SU-DHL-6 (cell line): ENCODE data around the gene NT5DC3.

Experiments
- H2AFZ ChIP-seq: fragments of 200-600 bp; sonication (generic); 2 replicates; pipeline ENCODE4 v1.6.1; 2014; ENCODE audit warnings: low read depth, mild to moderate bottlenecking, moderate library complexity, mixed read lengths, antibody characterized with exemption, low read length; ENCODE audit not compliant: severe bottlenecking
- H3F3A ChIP-seq: fragments of 200-600 bp; shearing (Covaris generic); 2 replicates; pipeline ENCODE4 v1.6.0; 2016; ENCODE audit warnings: antibody characterized with exemption, mild to moderate bottlenecking; ENCODE audit not compliant: insufficient read depth
- H3K27ac ChIP-seq: fragments of 200-600 bp; sonication (generic); 2 replicates; pipeline ENCODE4 v1.5.1; 2016; ENCODE audit warnings: low read depth, mild to moderate bottlenecking, low read length, moderate library complexity, mixed read lengths
- H3K27me3 ChIP-seq: fragments of 200-600 bp; sonication (generic), shearing (Covaris generic); 2 replicates; pipeline ENCODE4 v1.6.0; 2014; ENCODE audit warnings: mild to moderate bottlenecking, low read length
- H3K36me3 ChIP-seq: fragments of 200-600 bp; sonication (generic); 2 replicates; pipeline ENCODE4 v1.6.1; 2014; ENCODE audit warnings: mild to moderate bottlenecking, low read length, mixed read lengths
- H3K4me2 ChIP-seq: fragments of 300-600, 200-600 bp; shearing (Covaris generic), sonication (generic); 2 replicates; pipeline ENCODE4 v1.6.0; 2014; ENCODE audit warnings: low read length, low read depth, mild to moderate bottlenecking; ENCODE audit not compliant: poor library complexity, severe bottlenecking
- H3K4me3 ChIP-seq: fragments of 200-600 bp; sonication (generic); 2 replicates; pipeline ENCODE4 v1.5.1; 2014; ENCODE audit warnings: antibody characterized with exemption, low read length, mild to moderate bottlenecking, mixed read lengths; ENCODE audit not compliant: insufficient read depth, poor library complexity, severe bottlenecking
- H3K79me2 ChIP-seq: fragments of 200-600 bp; sonication (generic); 2 replicates; pipeline ENCODE4 v1.6.1; 2014; ENCODE audit warnings: mild to moderate bottlenecking, low read length, moderate library complexity; ENCODE audit not compliant: insufficient read depth
- H3K9ac ChIP-seq: fragments of 200-600 bp; sonication (generic); 2 replicates; pipeline ENCODE4 v1.7.0; 2014; ENCODE audit warnings: mild to moderate bottlenecking, low read length
- H3K9me2 ChIP-seq: fragments of 200-600 bp; sonication (generic); replicated peaks from 2 replicates; pipeline ENCODE4 v1.6.1; 2014; ENCODE audit warnings: low read length; ENCODE audit not compliant: insufficient read depth
- H3K9me3 ChIP-seq: fragments of 200-600 bp; sonication (generic); 2 replicates; pipeline ENCODE4 v1.6.1; 2014; ENCODE audit warnings: low read length, mixed read lengths; ENCODE audit not compliant: insufficient read depth
- H4K20me1 ChIP-seq: fragments of 200-600 bp; sonication (generic); 2 replicates; pipeline ENCODE4 v1.6.1; 2014; ENCODE audit warnings: low read depth, mild to moderate bottlenecking, antibody characterized with exemption, low read length, moderate library complexity, mixed read lengths
- EZH2phosphoT487 ChIP-seq: fragments of 200-600 bp; sonication (generic), shearing (Covaris generic); conservative IDR thresholded peaks from 2 replicates; pipeline ENCODE4 v1.6.1; 2018; ENCODE audit warnings: mild to moderate bottlenecking, antibody characterized with exemption, low read length, moderate library complexity, mixed read lengths
- TF ChIP-seq, protein P1 (sequence below): fragments of 200-600 bp; sonication (generic); IDR thresholded peaks from one replicate; pipeline ENCODE4 v1.5.1; 2017; ENCODE audit warnings: antibody characterized with exemption, mild to moderate bottlenecking, low read length, moderate library complexity; ENCODE audit not compliant: insufficient read depth, poor library complexity, severe bottlenecking

Gene NT5DC3

DNA sequence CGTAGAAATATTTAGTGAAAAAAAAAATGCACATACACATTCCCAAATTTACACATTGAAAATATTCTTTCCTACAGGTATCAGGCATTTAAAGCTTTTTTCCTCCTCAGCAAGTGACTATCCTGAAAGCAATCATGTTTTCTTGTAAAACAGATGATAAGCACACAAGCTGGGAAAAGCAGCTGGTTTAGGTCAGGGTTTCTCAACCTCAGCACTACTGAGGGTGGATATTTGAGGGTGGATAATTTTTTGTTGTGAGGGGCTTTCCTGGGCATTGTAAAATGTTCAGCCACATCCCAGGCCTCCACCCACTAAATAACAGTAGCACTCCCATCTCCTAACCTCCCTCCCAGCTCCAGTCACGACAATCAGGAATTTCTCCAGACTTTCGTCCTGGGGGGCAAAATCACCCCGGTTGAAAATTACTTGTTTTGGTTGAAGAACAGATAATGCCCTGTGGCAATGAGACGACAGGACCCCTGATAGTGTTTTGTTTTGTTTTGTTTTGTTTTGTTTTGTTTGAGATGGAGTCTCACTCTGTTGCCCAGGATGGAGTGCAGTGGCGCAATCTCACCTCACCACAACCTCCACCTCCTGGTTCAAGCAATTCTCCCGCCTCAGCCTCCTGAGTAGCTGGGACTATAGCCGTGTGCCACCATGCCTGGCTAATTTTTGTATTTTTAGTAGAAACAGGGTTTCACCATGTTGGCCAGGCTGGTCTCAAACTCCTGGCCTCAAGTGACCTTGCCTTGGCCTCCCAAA is 15.0 kb upstream of the NT5DC3 start:
- no peak overlapping the region for H2AFZ ChIP-seq
- no peaks in the 10 kb centered on the region for H3K36me3 ChIP-seq
- H3F3A ChIP-seq, result no peaks in the 10 kb centered on the region
- no peak for TF ChIP-seq EZH2phosphoT487
- TF ChIP-seq, protein P1, sequence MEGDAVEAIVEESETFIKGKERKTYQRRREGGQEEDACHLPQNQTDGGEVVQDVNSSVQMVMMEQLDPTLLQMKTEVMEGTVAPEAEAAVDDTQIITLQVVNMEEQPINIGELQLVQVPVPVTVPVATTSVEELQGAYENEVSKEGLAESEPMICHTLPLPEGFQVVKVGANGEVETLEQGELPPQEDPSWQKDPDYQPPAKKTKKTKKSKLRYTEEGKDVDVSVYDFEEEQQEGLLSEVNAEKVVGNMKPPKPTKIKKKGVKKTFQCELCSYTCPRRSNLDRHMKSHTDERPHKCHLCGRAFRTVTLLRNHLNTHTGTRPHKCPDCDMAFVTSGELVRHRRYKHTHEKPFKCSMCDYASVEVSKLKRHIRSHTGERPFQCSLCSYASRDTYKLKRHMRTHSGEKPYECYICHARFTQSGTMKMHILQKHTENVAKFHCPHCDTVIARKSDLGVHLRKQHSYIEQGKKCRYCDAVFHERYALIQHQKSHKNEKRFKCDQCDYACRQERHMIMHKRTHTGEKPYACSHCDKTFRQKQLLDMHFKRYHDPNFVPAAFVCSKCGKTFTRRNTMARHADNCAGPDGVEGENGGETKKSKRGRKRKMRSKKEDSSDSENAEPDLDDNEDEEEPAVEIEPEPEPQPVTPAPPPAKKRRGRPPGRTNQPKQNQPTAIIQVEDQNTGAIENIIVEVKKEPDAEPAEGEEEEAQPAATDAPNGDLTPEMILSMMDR, result no peak
- no peaks in the 10 kb centered on the region for H4K20me1 ChIP-seq
- H3K9me2 ChIP-seq, result no peaks in the 10 kb centered on the region
- no peaks in the 10 kb centered on the region for H3K27me3 ChIP-seq
- no peaks in the 10 kb centered on the region for H3K79me2 ChIP-seq
- H3K9me3 ChIP-seq, result no peaks in the 10 kb centered on the region
- no peak overlapping the region for H3K27ac ChIP-seq
- H3K4me2 ChIP-seq, result no peak overlapping the region
- H3K9ac ChIP-seq, result no peak overlapping the region
- no peak overlapping the region for H3K4me3 ChIP-seq

DNA sequence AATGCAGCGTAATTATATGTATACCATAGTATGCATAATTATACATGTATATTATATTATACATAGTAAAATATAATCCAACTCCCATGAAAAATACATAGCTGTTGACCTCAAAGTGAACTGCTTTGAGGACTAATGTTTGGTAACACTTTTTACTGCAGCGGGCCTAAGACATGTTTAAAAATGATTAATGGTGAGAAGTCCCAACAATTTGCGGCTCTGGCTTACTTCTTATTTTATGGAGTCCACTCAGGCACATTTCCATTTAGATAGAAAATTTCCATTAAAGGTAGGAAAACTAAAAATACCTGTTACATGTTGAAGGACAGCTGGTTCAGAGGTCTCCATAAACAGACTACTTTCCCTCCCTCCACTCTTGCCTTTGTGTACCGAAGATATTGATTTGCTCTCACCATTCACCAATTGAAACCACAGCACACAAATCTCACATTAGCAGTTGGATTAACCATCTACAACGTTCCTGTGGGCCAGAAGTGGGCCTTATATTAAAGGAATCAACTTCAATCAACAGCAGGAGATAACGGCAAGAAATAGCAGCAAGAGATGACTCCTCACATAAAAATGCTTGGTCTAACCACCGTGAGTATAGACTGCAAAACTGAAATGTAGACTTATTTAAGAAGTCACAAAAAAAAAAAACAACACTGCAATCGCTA is 14.1 kb upstream of the NT5DC3 start:
- no peak overlapping the region for H3K27ac ChIP-seq
- no peak for TF ChIP-seq EZH2phosphoT487
- TF ChIP-seq, protein P1, result no peak
- H3K79me2 ChIP-seq, result no peaks in the 10 kb centered on the region
- H2AFZ ChIP-seq, result no peak overlapping the region
- H3K36me3 ChIP-seq, result no peaks in the 10 kb centered on the region
- no peaks in the 10 kb centered on the region for H4K20me1 ChIP-seq
- no peak overlapping the region for H3K4me2 ChIP-seq
- no peak overlapping the region for H3K9ac ChIP-seq
- no peak overlapping the region for H3K4me3 ChIP-seq
- no peaks in the 10 kb centered on the region for H3F3A ChIP-seq
- H3K27me3 ChIP-seq, result no peaks in the 10 kb centered on the region
- no peaks in the 10 kb centered on the region for H3K9me2 ChIP-seq
- no peaks in the 10 kb centered on the region for H3K9me3 ChIP-seq

DNA sequence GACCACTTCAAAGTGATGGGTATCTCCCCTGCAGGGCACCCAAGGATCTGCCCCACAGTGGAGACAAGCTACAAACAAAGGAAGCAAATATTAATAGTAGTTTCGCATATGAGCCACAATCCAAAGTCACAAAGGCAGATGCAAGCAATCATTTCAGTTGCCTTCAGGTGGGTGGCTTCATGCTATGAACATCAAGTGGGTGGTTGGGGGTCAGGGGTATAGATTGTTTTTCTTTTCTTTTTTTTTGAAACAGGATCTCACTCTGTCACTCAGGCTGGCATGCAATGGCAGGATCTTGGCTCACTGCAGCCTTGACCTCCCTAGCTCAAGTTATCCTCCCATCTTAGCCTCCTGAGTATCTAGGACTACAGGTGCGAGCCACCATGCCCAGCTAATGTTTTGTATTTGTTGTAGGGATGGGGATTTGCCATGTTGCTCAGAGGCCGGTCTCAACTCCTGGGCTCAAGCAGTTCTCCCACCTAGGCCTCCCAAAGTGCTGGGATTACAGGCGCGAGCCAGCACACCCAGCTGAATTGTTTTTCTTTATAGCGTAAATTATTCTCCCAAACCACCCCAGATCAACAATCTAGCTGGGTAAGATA is 13.4 kb upstream of the NT5DC3 start:
- TF ChIP-seq EZH2phosphoT487, result no peak
- TF ChIP-seq, protein P1, result no peak
- Histone ChIP-seq H3K79me2 (no peaks in the 10 kb centered on the region), H3K27ac (no peak overlapping the region), H3K36me3 (no peaks in the 10 kb centered on the region), H3K9ac (no peak overlapping the region), H3K4me2 (no peak overlapping the region), H3K9me3 (no peaks in the 10 kb centered on the region), H3F3A (no peaks in the 10 kb centered on the region), H3K27me3 (no peaks in the 10 kb centered on the region), H3K4me3 (no peak overlapping the region), H2AFZ (no peak overlapping the region), H4K20me1 (no peaks in the 10 kb centered on the region), H3K9me2 (no peaks in the 10 kb centered on the region)
